BLaER1 treated with 17β-estradiol and CSF1 and Interleukin-3, amounts not matched to agents 10 nM and 100 nM (cell line): Measurements from ENCODE around the gene PNPT1.
"Not testable (repeated sequence)": the region's sequence is repeated elsewhere in the genome, so short reads cannot be mapped to it uniquely, and the experiment has no call there.

Source experiments
- H3K27ac ChIP-seq, 11 experiments: shearing (Covaris generic); formaldehyde crosslinking; 2 replicates each; pipeline ENCODE4 v1.8.1; 2022
- H3K27me3 ChIP-seq, 11 experiments: shearing (Covaris generic); formaldehyde crosslinking; 2 replicates each; pipeline ENCODE4 v1.8.1; 2022
- H3K36me3 ChIP-seq, 11 experiments: shearing (Covaris generic); formaldehyde crosslinking; 2 replicates each; pipeline ENCODE4 v1.8.1; 2022
- H3K4me1 ChIP-seq, 10 experiments: shearing (Covaris generic); formaldehyde crosslinking; 2 replicates each; pipeline ENCODE4 v1.8.1; 2022
- H3K4me2 ChIP-seq, 11 experiments: shearing (Covaris generic); formaldehyde crosslinking; 2 replicates each; pipeline ENCODE4 v1.8.1; 2022
- H3K4me3 ChIP-seq, 10 experiments: shearing (Covaris generic); formaldehyde crosslinking; 2 replicates each; pipeline ENCODE4 v1.8.1; 2022
- H3K9ac ChIP-seq, 11 experiments: shearing (Covaris generic); formaldehyde crosslinking; 2 replicates each; pipeline ENCODE4 v1.8.1; 2022
- H3K9me3 ChIP-seq, 11 experiments: shearing (Covaris generic); formaldehyde crosslinking; replicated peaks in 1 of 11; 2 replicates each; pipeline ENCODE4 v1.8.1; 2022
- H4K20me1 ChIP-seq, 11 experiments: shearing (Covaris generic); formaldehyde crosslinking; 2 replicates each; pipeline ENCODE4 v1.8.1; 2022
- Cebpa-rat ChIP-seq, 11 experiments: shearing (Covaris generic); IDR thresholded peaks; 2 replicates each; pipeline ENCODE4 v1.8.1; 2022

Gene PNPT1

DNA sequence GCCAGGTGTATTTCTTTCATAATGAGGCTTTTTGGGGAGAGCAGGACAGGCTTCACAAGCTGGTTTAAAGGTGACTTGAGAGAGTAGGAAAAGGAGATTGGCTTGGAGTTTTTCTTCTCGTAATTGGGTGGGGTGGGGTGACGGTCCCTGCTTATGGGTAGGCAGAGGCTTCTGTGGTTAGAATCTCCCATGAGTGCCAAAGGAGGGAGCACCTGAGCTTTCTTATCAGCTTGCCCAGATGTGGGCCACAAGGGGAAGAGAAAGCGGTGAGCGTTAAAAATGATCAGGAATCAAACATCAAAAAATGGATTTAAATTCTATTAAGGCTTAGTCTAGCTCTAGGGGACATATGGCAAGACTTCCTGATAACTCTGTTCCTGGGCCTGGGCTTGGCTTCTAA lies 9.7 kb upstream of the PNPT1 start:
- no peak overlapping the region for H3K9ac ChIP-seq
- no peaks in the 10 kb centered on the region for H4K20me1 ChIP-seq
- H3K4me2 ChIP-seq: no peak overlapping the region
- no peaks in the 10 kb centered on the region for H3K9me3 ChIP-seq
- H3K36me3 ChIP-seq: no peaks in the 10 kb centered on the region
- H3K4me1 ChIP-seq: no peaks in the 10 kb centered on the region
- H3K4me3 ChIP-seq: no peak overlapping the region
- TF ChIP-seq Cebpa-rat (IDR thresholded peaks at IDR 0.05): no peak
- H3K27ac ChIP-seq: no peak overlapping the region
- H3K27me3 ChIP-seq: no peaks in the 10 kb centered on the region

DNA sequence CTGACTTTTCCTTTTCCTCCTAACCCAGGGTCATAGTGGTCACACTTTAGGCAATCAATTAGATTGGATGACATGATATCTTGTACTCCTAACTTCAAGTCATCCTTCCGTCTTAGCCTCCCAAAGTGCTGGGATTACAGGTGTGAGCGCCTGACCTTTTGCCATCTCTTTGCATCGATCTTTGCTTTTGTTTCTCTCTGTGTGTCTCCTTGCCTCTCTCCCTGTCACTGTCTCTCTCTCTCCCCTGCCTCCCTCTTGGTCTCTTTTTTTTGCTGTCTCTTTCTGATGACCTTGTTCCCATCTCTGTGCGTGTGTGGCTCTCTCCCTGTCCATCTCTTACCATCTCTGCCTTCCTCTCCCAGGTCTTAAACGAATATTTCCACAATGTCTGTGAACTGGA lies 904 bp downstream of the PNPT1 start:
- peak overlapping the region; percentile 72 to 98 (median 92) for H3K4me3 ChIP-seq
- peak overlapping the region; percentile 75 to 95 (median 86) for H3K4me2 ChIP-seq
- H3K9me3 ChIP-seq, H3K27me3 ChIP-seq: not testable (repeated sequence)
- peaks cover 9 to 19% (median 11%) of the 10 kb centered on the region in 10 experiments; a peak in 19 of 20 replicates for H3K4me1 ChIP-seq
- H4K20me1 ChIP-seq: peaks cover 0 to 46% (median 27%) of the 10 kb centered on the region in 11 experiments; a peak in 14 of 22 replicates
- H3K9ac ChIP-seq: peak overlapping the region; percentile 75 to 91 (median 87)
- peak overlapping the region in 10 of 11 experiments; percentile 65 to 91 (median 88); a peak in 19 of 22 replicates for H3K27ac ChIP-seq
- peaks cover 6 to 44% (median 32%) of the 10 kb centered on the region in 11 experiments for H3K36me3 ChIP-seq

DNA sequence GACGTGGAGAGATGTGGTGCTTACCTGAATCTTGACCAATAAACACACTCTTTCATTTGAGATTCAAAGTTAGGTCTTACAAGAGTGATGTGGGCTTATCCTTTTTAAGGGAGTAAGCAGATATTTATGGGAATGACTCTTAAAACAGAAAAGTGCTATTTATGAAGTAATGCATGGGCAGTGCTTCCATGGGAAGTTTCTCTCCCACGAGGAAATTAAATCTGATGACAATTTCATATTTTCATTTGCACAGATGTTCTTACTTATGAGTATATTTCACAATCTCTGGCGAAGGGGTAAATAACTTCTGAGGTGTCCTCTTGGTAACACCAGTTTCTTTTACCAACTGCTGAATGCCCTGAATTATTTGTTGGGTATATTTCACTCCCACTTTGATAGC lies 21.0 kb downstream of the PNPT1 start:
- no peaks in the 10 kb centered on the region for H3K27me3 ChIP-seq

DNA sequence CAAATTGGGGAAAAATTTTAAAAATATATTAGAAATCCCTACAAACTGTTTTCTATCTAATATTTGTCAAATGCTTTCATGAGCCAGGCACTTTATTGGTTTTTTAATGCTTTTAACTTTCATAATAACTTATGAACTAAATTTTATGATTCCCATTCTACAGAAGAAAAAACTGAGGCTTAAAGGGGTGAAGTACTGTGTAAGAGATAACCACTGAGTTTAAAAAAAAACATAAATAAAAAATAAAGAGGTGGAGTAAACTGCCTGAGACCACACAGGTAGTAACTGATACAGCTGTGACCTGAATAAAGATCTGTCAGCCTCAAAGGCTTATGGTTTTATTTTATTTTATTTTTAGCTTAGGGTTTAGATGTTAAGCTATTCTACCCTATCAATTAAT lies 24.7 kb downstream of the PNPT1 start:
- Histone ChIP-seq H3K36me3 (peaks cover 80 to 100% (median 91%) of the 10 kb centered on the region in 11 experiments), H3K4me1 (no peaks in the 10 kb centered on the region), H3K27me3 (no peaks in the 10 kb centered on the region), H4K20me1 (no peaks in the 10 kb centered on the region; a peak in 1 of 22 replicates), H3K9ac (no peak overlapping the region), H3K4me2 (no peak overlapping the region), H3K9me3 (no peaks in the 10 kb centered on the region), H3K4me3 (no peak overlapping the region), H3K27ac (no peak overlapping the region)
- no peak for TF ChIP-seq Cebpa-rat (IDR thresholded peaks at IDR 0.05)

More for the DNA sequence above, 21.0 kb downstream of the PNPT1 start:
- Histone ChIP-seq H3K36me3 (peaks cover 82 to 100% (median 97%) of the 10 kb centered on the region in 11 experiments), H3K27ac (no peak overlapping the region), H3K4me1 (no peaks in the 10 kb centered on the region), H3K9me3 (no peaks in the 10 kb centered on the region), H4K20me1 (peaks cover 0 to 3% (median 0%) of the 10 kb centered on the region in 11 experiments; a peak in 1 of 22 replicates), H3K4me3 (no peak overlapping the region), H3K9ac (no peak overlapping the region), H3K4me2 (no peak overlapping the region)
- no peak for TF ChIP-seq Cebpa-rat (IDR thresholded peaks at IDR 0.05)

DNA sequence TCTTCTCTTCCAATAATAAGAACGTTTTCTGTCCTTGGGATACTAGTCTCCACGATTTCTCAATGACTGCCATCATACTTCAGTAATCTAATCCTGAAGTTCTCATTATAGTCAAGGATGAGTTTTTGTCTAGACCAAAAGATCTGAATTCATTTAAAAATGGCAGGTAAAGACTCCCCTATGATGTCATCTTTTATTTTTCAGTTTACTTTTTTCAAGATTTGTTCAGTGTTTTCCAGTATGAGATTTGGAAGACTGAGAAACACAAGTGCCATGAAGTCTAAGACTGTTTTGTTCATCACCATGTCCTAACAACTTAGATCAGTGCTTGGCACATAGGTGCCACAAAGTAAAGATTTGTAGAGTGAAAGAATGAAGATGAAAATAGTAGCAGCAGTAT lies 40.4 kb downstream of the PNPT1 start:
- Histone ChIP-seq H3K4me3 (no peak overlapping the region), H3K27me3 (no peaks in the 10 kb centered on the region), H4K20me1 (no peaks in the 10 kb centered on the region), H3K4me1 (no peaks in the 10 kb centered on the region), H3K27ac (no peak overlapping the region), H3K4me2 (no peak overlapping the region), H3K36me3 (peaks cover 60 to 88% (median 78%) of the 10 kb centered on the region in 11 experiments), H3K9ac (no peak overlapping the region), H3K9me3 (no peaks in the 10 kb centered on the region)
- no peak for TF ChIP-seq Cebpa-rat (IDR thresholded peaks at IDR 0.05)

DNA sequence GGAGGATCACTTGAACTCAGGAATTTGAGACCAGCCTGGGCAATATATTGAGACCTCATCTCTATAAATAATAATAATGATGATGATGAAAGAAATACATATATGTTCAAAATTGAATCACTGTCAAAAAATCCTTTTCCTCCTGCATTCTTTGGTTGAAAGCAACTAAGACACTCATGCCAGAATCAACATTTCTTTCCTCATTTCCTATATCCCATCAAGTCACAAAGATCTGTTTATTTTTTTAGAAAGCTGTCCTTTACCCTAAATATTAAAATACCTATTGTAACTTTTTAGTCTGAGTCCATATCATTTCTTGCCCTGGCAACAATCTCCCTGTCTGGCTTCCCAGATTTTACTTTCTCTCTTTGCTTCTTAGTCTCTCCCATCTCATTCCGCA lies 44.4 kb downstream of the PNPT1 start:
- H3K27me3 ChIP-seq: no peaks in the 10 kb centered on the region
- no peaks in the 10 kb centered on the region for H4K20me1 ChIP-seq
- H3K4me1 ChIP-seq: no peaks in the 10 kb centered on the region
- no peak overlapping the region for H3K4me2 ChIP-seq
- H3K9ac ChIP-seq: no peak overlapping the region
- H3K36me3 ChIP-seq: peaks cover 67 to 88% (median 78%) of the 10 kb centered on the region in 11 experiments
- no peak overlapping the region for H3K27ac ChIP-seq
- H3K4me3 ChIP-seq: no peak overlapping the region
- H3K9me3 ChIP-seq: no peaks in the 10 kb centered on the region
- TF ChIP-seq Cebpa-rat (IDR thresholded peaks at IDR 0.05): no peak

DNA sequence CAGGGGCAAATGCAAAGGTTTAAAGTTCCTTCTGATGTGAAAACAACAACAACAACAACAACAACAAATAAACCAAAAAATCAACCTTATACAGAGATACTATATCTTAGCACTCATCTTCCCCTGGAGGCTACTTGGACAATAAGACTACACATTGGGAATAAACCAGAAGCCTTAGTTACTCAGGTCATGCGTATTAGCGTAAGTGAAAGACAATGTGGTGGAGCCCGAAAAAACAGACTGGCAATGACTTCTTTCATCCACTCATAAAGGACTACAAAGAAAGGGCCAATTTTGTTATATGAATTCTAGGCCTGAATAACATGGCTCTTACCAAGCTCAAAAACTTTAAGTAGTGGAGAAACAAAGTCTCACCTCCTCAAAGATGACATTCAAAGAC lies 56.8 kb downstream of the PNPT1 start:
- no peak overlapping the region for H3K4me2 ChIP-seq
- no peaks in the 10 kb centered on the region for H3K9me3 ChIP-seq
- H4K20me1 ChIP-seq: peaks cover 0 to 4% (median 0%) of the 10 kb centered on the region in 11 experiments; a peak in 2 of 22 replicates
- H3K4me1 ChIP-seq: no peaks in the 10 kb centered on the region
- H3K27me3 ChIP-seq: no peaks in the 10 kb centered on the region
- no peak overlapping the region for H3K9ac ChIP-seq
- no peak overlapping the region for H3K27ac ChIP-seq
- no peak overlapping the region for H3K4me3 ChIP-seq
- TF ChIP-seq Cebpa-rat (IDR thresholded peaks at IDR 0.05): no peak
- H3K36me3 ChIP-seq: peaks cover 78 to 100% (median 94%) of the 10 kb centered on the region in 11 experiments

DNA sequence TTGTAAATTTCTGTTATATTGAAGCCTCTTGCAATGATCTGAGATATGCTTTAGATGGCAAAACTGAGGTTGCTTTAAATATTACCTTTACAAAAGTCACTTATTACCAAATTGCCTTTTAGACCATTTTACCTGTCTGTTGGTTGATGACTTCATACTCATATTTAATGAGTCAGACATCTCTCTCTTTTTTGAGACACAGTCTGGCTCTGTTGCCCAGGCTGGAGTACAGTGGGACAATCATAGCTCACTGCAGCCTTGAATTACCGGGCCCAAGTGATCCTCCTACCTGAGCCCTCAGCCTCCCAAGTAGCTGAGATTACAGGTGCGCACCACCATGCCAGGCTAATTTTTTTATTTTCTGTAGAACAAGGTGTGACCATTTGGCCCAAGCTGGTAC lies 64.7 kb downstream of the PNPT1 start:
- Histone ChIP-seq H3K27me3 (no peaks in the 10 kb centered on the region), H3K4me2 (no peak overlapping the region), H3K9me3 (no peaks in the 10 kb centered on the region), H3K27ac (no peak overlapping the region), H3K4me3 (no peak overlapping the region), H3K36me3 (peaks cover 29 to 88% (median 65%) of the 10 kb centered on the region in 11 experiments), H3K4me1 (peaks cover 0 to under 1% (median 0%) of the 10 kb centered on the region in 10 experiments; a peak in 3 of 20 replicates), H4K20me1 (peaks cover 0 to 31% (median 19%) of the 10 kb centered on the region in 11 experiments; a peak in 16 of 22 replicates), H3K9ac (no peak overlapping the region)
- TF ChIP-seq Cebpa-rat (IDR thresholded peaks at IDR 0.05): no peak

DNA sequence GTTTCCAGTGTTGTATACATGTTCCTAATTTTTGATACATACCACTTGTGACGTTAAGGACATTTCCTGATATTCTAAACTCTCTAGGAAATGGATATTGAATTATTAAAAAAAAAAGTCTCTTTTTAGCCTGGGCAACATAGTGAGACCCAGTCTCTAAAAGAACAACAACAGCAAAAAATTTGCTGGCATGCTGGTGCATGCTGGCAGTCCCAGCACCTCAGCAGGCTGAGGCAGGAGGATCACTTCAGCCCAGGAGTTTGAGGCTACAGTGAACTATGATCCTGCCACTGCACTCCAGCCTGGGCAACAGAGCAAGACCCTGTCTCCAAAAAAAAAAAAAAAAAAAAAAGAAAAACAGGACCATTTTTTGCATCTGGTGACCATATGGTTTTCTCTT lies 65.7 kb downstream of the PNPT1 start:
- H3K36me3 ChIP-seq: peaks cover 25 to 79% (median 56%) of the 10 kb centered on the region in 11 experiments
- no peaks in the 10 kb centered on the region for H3K27me3 ChIP-seq
- no peaks in the 10 kb centered on the region for H3K9me3 ChIP-seq
- no peak overlapping the region for H3K4me3 ChIP-seq
- peaks cover 0 to 9% (median 0%) of the 10 kb centered on the region in 10 experiments; a peak in 5 of 20 replicates for H3K4me1 ChIP-seq
- H3K9ac ChIP-seq: no peak overlapping the region
- TF ChIP-seq Cebpa-rat (IDR thresholded peaks at IDR 0.05): no peak
- peaks cover 0 to 42% (median 26%) of the 10 kb centered on the region in 11 experiments; a peak in 16 of 22 replicates for H4K20me1 ChIP-seq
- H3K4me2 ChIP-seq: no peak overlapping the region
- no peak overlapping the region for H3K27ac ChIP-seq

DNA sequence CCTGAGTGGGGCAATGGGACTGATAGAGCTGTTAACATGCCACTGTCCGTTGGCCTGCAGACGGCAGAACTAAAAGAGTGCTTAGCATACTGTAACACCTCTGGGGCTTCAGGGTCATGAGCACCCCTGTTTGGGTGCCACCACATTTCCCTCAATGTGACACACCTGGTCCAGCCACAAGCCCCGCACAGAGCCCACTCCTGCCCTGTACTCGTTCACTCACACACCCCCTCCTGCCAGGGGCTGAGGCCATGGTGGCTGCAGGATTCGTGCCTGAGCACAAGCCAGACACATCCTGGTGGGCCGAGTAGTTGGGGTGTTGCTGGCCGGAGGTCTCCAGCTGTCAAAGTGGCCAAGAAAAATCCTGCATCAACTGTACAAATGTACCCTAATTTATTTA lies 71.8 kb downstream of the PNPT1 start:
- Histone ChIP-seq H3K9me3 (no peaks in the 10 kb centered on the region), H4K20me1 (peaks cover 28 to 79% (median 68%) of the 10 kb centered on the region in 11 experiments; a peak in 18 of 22 replicates), H3K4me3 (no peak overlapping the region), H3K4me2 (peak overlapping the region in 10 of 11 experiments; percentile 1 to 97 (median 10); a peak in 8 of 22 replicates), H3K27ac (no peak overlapping the region), H3K36me3 (peaks cover 17 to 57% (median 31%) of the 10 kb centered on the region in 11 experiments), H3K27me3 (no peaks in the 10 kb centered on the region), H3K4me1 (peaks cover 31 to 49% (median 34%) of the 10 kb centered on the region in 10 experiments), H3K9ac (peak overlapping the region in 2 of 11 experiments; percentile 4 to 11; a peak in 1 of 22 replicates)
- TF ChIP-seq Cebpa-rat (IDR thresholded peaks at IDR 0.05): no peak
